Activated CD4-positive, alpha-beta T cell treated with anti-CD3 and anti-CD28 coated beads, Interleukin-10, Interleukin-2, amounts not matched to agents 100 ng/mL and 50 ng/mL, durations not matched to agents 16 hours and 8 hours (primary cell): ENCODE measurements around the gene DNAAF5.
"Not testable (repeated sequence)": the region's sequence is repeated elsewhere in the genome, so short reads cannot be mapped to it uniquely, and the experiment has no call there.

Source experiments
- DNase-seq: peaks from one replicate; pipeline ENCODE4 v3.0.0-alpha.2; 2020

DNAAF5 gene

GRCh38 chr7:730501-731439 lies 4.3 kb downstream of the DNAAF5 start:
- no peak for DNase-seq

- no peak for DNase-seq
Measured at GRCh38 chr7:731440-732085, 5.1 kb downstream of the DNAAF5 start.

- no peak for DNase-seq
Measured at GRCh38 chr7:732094-732541, 5.6 kb downstream of the DNAAF5 start.

GRCh38 chr7:732556-732955 lies 6.1 kb downstream of the DNAAF5 start:
- DNase-seq: no peak

GRCh38 chr7:734214-734613 lies 7.7 kb downstream of the DNAAF5 start:
- DNase-seq: no peak

GRCh38 chr7:734808-735207 lies 8.3 kb downstream of the DNAAF5 start:
- DNase-seq: no peak

- DNase-seq: no peak
Measured at GRCh38 chr7:738241-738640, 11.7 kb downstream of the DNAAF5 start.

GRCh38 chr7:738723-739454 lies 12.4 kb downstream of the DNAAF5 start:
- DNase-seq: no peak

- no peak for DNase-seq
Measured at GRCh38 chr7:739455-739982, 13.0 kb downstream of the DNAAF5 start.

- DNase-seq: no peak
Measured at GRCh38 chr7:739983-740942, 13.8 kb downstream of the DNAAF5 start.

GRCh38 chr7:741191-741671 lies 14.7 kb downstream of the DNAAF5 start:
- no peak for DNase-seq

- DNase-seq: no peak
Measured at GRCh38 chr7:741850-742249, 15.4 kb downstream of the DNAAF5 start.

GRCh38 chr7:742791-743190 lies 16.3 kb downstream of the DNAAF5 start:
- no peak for DNase-seq

- DNase-seq: not testable (repeated sequence)
Measured at GRCh38 chr7:743341-744127, 17.0 kb downstream of the DNAAF5 start.

GRCh38 chr7:744128-744520 lies 17.6 kb downstream of the DNAAF5 start:
- DNase-seq: not testable (repeated sequence)

- no peak for DNase-seq
Measured at GRCh38 chr7:744854-745430, 18.4 kb downstream of the DNAAF5 start.

GRCh38 chr7:745431-746154 lies 19.1 kb downstream of the DNAAF5 start:
- DNase-seq: no peak

- no peak for DNase-seq
Measured at GRCh38 chr7:746155-747061, 19.9 kb downstream of the DNAAF5 start.

- no peak for DNase-seq
Measured at GRCh38 chr7:747186-747585, 20.7 kb downstream of the DNAAF5 start.
